HCEC 1CT (cell line): ENCODE results near the gene CTDP1.

Experiments
- DNase-seq: peaks from one replicate; pipeline ENCODE4 v3.0.0-alpha.2; 2017

The CTDP1 gene, protein sequence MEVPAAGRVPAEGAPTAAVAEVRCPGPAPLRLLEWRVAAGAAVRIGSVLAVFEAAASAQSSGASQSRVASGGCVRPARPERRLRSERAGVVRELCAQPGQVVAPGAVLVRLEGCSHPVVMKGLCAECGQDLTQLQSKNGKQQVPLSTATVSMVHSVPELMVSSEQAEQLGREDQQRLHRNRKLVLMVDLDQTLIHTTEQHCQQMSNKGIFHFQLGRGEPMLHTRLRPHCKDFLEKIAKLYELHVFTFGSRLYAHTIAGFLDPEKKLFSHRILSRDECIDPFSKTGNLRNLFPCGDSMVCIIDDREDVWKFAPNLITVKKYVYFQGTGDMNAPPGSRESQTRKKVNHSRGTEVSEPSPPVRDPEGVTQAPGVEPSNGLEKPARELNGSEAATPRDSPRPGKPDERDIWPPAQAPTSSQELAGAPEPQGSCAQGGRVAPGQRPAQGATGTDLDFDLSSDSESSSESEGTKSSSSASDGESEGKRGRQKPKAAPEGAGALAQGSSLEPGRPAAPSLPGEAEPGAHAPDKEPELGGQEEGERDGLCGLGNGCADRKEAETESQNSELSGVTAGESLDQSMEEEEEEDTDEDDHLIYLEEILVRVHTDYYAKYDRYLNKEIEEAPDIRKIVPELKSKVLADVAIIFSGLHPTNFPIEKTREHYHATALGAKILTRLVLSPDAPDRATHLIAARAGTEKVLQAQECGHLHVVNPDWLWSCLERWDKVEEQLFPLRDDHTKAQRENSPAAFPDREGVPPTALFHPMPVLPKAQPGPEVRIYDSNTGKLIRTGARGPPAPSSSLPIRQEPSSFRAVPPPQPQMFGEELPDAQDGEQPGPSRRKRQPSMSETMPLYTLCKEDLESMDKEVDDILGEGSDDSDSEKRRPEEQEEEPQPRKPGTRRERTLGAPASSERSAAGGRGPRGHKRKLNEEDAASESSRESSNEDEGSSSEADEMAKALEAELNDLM

DNA sequence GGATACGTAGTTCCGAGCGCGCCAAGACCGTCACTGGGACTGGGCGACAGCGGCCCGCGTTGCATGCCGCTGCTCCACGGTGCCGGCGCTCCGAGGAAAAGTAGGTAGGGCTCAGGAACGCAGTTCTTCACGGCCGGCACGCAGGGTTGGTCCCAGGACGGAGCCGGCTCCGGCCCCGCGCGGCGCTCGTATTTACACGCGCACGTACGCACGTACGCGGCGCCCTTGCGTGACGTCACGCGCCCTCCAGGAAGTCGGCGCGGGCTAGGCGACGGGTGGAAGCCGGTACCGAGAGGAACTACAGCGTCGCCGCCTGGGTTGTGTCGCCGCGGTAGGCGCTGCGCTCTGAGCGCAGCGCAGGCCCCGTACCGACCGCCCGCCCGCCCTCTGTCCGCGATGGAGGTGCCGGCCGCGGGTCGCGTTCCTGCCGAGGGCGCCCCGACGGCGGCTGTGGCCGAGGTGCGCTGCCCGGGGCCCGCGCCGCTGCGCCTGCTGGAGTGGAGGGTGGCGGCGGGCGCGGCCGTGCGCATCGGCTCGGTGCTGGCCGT is at the start of gene CTDP1:
TSS of gene CTDP1 (plus strand) at position 252 of the 548 bp plus-strand sequence. CDS start at position 397, 145 bp downstream.
- peak; percentile 89 for DNase-seq

DNA sequence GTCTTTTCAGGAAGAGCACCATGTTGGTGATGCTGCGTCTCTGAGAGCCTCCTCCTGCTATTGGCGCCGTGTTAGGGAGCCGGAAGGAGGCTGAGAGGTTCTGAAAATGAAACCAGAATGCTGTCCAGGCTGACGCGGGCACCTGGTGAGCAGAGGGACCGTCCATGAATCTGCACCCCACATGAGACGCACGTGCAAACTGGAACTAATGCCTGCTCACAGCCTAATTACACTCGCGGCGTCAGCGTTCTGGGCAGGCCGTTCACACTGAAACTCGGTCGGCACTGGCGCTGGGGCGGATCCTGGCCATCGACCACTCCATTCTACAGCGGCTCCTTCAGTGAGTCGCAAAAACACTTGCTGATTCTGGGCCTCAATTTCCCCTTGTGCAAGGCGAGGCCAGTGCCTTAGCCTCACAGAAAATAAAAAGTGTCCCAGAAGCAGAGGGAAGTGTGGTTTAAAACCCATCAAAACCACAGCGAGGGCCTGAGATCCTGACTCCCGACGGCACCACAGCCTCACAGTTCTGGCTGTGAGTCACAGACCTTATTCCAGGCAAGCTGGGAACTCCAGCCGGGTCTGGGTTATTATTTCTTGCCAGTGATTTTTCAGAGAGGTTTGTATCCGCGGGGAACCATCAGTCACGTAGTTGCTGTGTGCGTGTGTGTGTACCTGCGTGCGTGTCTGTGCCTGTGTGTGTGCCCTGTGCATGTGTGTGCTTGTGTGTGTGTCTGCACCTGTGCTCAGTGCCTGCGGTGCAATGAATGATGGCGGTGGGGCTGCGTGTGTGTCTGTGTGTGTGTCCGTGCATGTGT is 49.1 kb upstream of the CTDP1 start:
- no peak for DNase-seq

DNA sequence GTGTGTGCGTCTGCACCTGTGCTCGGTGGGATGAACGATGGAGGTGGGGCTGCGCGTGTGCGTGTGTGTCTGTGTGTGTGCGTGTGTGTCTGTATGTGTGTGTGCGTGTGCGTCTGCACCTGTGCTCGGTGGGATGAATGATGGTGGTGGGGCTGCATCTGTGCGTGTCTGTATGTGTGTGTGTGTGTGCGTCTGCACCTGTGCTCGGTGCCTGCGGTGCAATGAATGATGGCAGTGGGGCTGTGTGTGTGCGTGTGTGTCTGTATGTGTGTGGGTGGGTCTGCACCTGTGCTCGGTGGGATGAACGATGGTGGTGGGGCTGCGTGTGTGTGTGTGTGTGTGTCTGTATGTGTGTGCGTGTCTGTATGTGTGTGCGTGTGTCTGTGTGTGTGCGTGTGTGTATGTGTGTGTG is 48.5 kb upstream of the CTDP1 start:
- no peak for DNase-seq

DNA sequence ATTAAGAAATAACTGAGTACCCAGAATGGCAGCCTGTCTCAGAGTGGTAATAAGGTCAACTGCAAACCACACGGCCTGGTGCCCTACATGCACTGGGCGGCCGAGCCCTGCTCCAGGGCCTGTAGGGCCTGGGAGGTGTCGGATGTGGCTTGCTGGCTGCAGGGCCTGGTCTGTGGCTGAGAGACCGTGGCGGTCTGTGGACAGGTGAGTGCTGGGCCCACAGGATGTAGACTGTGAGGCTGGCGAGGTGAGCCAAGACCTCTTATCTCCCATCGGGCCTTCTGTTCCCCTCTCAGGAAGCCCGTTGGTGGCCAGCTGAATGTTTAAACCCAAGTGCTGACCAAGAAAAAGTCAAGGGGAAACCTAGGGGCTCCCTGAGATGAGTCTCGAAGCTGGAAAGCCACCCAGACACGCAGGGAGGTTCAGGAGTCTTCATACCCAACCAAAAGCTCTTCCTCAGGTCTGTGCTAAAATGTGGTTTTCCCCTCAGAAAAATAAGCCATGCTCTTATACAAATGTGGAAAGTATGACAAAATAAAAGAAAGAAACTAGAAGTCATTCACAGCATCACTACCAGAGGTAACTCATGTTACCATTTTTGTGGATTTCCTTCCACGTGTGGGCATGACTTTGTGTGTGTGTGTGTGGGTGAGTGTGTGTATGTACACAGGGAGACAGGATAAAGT is 47.7 kb upstream of the CTDP1 start:
- no peak for DNase-seq

DNA sequence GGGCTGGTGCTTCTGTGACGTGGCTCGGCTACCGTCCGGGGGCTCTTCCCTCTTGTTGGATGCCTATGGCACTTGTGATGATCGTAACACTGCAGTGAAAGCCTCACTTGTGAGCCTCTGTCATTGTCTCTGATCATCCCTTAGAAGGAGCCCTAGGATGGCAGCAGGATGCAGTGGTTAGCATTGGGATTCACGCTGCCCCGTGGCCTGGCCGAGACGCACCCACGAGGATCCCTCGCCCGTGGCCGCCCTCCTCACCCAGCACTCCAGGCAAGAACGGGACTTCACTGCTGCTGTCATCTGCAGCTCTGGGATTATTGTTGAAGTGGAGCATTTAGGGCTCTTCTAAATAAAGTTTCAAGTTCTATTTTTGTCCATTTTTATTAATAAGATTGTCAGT is 46.8 kb upstream of the CTDP1 start:
- DNase-seq, result no peak

DNA sequence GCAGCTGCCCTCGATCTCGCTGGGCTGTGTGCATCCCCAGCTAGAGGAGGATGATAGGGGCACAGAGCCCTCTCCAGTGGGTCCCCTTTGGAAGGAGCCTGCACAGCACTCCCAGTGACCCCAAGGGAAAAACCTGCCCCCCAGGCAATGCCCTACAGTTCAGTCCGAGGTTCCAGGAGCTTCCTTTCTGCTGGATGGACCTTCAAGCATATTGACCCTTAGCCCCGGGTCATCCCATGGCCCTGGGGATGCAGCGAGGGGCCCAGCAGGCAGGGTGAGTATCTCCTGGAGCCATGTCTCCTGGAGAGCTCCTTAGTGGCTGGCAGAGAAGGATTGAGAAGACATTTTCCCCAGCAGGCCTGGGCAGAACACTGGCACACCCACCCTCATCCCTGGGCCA is 45.4 kb upstream of the CTDP1 start:
- no peak for DNase-seq

DNA sequence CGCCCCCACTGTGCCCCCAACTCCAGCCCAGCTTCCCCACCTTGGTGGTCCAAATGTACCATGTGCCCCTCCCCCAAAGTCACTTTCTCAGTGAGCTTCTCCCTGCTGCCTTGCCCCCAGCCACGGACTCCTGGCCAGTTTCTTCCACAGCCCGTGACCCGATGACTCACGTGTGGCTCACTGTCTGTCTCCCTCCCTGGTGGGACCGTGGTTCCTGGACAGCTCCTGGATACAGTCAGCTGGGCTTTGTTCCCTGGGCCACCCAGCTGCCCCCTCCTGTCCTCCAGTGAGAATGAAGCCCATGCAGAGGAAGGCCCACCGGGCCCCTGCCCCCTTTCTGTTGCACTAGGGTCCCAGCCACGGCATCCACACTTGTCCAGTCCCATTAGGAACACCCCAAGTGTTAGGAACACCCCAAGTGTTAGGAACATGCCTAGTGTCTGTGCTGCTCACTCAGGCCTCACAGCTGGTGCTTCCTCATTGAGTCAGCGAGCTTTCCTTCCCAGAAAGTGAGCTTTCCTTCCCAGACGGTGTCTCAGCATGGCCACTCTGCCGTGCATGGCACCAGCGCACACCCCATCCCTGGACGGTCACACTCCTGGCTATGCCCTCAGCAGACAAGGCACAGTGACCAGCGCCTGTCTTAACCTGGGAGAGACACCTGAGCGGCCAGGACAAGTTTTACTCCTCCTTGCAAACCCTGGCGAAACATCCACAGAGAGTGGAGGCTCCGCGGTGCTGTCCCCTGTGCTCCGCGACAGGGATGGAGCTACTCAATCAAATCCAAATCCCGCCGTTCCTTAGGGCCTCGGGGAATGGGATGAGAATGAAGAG is 44.8 kb upstream of the CTDP1 start:
- no peak for DNase-seq

DNA sequence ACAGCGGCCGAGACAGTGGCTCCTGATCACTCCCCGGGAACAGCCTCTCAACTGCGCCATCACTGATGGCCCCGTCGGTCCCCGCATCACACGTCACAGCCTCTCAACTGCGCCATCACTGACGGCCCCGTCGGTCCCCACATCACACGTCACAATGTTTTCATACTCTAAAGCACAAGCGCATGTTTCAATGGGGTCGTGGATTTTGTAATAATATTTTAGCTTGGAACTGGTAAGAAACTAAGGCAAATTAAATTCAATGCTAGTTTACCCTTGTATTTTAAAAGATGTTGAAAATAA is 44.2 kb upstream of the CTDP1 start:
- DNase-seq, result no peak

DNA sequence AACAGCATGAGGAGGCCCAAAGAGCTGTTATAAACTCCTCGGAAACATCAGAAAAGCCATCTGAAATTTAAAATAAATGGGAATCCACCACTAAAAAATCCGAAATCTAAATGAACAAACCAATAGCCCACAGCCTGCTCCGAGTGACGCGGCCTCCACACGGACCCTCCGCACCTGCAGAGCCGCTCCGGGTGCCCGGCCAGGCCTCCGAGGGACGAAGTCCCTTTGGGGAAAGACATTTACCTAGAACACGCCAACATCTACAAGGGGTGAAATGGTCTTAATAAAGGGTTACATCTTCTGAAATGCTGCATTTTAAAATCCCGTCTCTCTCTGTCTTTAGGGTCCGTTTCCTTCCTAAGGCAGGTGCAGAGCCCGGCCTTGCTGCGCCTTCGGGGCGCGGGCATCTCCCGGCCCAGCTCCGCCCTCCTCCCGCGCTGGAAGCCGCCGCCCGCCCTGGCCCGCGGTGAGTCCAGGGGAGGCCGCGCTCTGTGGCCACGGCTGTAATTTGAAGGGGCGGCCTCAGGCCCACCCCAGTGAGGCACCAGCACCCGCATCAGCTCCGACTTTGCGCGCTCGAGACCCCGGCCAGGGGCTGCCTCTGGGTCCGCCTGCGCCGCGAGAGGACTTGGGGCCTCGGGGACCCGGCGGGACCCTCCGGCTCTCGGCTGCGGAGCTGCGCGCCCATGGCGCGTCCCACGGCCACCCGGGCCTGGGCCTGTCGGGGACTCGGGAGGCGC is 42.3 kb upstream of the CTDP1 start:
- DNase-seq, result no peak

DNA sequence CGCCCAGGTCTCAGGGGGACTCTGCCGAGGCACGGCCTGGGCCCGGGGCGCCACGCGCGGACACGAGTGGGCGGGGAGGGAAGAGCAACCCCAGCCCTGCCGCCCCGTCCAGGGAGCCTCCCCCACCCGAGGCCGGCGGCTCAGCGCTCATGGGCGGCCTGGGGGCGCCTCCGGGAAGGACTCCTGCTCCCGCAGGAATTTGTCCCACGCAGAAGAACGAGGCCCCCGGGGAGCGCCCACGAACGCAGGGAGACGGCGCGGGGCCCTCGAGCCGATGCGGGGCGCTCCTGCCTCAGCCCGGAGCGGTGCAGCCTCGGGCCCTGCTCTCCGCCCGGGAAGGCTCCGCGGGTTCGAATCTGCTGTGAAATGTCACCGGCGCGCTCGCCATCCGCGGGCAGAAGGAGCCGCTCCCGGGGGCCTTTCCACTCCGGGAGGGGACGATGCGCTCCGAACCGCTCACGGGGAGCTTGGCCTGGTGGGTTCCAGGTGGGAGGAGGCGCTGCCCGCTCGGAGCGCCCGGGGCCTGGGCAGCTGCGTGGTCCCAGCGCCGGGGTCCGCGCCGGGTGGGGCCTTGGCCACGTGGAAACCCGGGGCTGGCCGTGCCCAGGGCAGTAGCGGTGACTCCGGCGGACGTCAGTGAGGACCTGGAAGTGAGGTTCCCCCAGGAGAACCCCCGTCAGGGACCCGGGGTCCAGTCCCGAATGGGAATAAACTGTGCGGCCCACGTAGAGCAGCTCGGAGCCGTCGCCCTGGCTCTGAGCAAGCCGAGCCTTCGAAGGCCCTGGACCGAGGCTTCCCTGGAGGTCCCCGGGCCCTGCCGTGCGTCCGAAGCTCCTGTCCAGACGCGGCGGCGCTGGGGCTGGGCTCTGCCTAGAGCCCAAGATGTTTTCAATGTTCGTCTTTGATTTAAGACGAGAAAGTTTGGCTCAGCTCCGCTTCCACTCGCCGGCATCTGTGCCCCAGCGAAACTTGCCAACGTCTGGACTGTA is 41.4 kb upstream of the CTDP1 start:
- DNase-seq, result no peak

DNA sequence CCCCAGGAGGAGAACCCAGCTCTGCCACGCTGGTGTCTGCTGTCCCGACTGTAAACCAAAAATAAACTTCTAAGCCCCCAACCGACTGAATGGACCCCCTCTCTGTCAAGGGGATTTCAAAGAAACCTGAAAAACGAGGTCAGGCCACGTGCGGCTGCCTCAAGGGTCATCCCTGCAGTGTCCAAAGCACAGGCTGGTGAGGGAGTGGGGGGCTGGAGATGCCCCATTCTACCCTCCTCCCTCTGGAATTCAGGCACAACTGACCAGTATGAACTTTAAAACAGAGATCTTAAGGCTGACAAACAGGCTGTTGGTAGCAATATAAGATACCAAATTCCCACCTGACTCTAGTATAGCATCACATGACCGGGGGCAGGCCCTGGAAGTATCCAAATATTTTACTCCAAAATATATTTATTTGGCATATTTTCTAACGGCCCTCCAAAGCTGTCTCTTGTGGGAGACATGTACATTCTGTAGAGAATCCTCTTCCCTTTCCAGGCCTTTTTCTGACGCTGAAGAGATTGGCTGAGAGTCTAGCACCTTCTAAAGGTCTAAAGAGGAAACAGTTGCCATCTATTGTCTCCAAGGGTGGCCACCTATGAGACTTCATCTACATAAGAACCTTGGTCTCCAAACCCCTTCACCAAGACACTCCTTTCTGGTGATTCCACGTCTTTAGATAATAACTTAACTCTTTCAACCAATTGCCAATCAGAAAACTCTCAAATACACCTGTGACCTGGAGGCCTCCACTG is 40.4 kb upstream of the CTDP1 start:
- DNase-seq, result no peak

DNA sequence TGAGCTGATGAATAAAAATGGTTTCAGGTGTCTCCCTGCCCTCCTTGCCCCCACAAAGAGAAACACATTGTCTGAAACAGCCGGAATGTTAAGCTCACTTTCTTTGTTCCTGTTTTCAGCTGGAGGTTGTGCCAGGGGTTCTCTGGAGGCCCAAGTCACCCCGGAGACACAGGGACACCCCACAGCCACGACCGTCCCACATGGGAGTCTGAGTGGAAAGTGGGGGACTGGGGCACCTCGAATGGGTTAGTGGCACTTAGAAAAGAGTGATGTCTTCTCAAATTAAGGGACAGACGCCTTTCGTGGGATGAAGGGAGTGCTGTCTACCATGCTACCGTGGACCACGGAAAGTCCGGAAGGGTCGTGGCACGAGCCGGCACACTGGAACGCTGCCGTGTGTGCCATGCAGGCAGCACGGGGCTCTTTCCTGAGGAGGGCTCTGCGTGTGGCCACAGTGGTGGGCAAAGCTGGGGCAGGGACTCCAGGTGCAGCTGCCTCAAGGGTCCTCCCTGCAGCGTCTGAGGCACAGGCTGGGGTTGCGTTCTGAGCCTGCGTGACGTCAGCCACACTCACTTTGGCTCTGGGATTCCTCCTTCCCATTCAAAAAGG is 39.4 kb upstream of the CTDP1 start:
- no peak for DNase-seq

DNA sequence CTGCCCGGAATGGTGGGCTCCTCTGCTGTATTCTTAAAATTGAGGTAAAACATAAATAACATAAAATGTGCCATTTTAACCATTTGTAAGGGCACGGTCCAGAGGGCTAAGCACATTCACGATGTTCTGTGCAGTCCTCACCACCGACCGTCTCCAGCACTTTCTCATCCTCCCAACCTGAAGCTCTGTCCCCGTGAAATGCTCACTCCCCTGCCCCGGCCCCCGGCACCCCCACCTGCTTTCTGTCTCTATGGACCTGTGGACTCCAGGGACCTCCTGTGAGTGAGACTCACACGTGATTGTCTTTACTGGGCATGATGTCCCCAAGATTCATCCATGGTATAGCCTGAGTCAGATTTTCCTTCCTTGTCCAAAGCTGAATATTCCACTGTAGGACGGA is 38.7 kb upstream of the CTDP1 start:
- DNase-seq, result no peak

DNA sequence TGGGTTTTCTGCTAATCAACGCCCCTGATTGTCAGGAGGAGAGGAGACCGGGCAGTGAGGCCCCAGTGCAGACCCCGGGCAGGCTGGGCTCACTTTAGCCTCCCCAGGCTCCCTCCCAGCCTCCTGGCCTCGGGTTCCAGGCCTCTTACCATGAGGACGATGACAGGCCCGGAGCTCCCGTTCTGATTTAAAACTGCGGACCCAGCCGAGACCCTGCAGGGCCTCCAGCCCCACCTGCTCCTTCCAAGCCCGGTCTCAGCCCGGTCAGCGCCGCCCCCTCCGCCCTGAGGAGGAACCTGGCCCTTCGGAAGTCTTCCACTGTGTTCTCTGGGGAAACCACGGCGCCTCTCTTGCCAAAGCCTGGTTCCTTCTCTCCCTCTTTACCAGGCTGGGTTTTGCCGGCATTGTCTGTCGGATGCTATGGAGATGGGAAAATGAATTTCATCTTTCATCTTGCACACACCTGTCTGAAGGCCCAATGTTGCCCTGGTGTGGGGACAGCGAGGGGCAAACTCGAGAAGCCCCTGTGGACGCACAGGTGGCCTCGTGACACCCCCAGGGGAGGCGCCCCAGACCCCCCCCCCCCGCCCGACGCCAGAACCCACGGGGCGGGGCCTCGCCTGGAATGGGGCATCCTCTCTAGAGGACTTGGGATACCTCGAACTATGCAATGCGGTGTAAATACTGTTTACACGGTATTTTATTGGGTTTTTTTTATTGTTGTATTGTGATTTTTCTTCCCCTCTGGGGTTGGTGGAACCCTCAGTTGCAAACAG is 37.7 kb upstream of the CTDP1 start:
- no peak for DNase-seq

DNA sequence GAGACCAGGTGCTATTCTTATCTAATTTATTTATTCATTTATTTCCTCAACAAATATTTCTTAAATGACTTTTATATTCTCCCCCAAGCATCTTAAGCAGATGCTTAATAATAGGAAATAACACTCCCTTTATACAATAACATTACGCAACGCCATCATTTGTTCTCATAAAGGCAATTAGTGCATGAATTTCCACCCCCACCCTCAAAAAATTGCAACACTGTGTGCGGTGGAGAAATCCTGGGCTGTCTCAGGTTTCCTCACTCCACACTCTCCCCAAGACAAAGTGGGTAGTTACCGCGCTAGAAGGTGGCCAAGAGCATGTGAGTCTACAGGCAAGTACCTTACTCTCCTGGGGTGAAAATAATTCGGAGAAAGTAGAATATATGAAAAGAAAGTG is 37.0 kb upstream of the CTDP1 start:
- no peak for DNase-seq

DNA sequence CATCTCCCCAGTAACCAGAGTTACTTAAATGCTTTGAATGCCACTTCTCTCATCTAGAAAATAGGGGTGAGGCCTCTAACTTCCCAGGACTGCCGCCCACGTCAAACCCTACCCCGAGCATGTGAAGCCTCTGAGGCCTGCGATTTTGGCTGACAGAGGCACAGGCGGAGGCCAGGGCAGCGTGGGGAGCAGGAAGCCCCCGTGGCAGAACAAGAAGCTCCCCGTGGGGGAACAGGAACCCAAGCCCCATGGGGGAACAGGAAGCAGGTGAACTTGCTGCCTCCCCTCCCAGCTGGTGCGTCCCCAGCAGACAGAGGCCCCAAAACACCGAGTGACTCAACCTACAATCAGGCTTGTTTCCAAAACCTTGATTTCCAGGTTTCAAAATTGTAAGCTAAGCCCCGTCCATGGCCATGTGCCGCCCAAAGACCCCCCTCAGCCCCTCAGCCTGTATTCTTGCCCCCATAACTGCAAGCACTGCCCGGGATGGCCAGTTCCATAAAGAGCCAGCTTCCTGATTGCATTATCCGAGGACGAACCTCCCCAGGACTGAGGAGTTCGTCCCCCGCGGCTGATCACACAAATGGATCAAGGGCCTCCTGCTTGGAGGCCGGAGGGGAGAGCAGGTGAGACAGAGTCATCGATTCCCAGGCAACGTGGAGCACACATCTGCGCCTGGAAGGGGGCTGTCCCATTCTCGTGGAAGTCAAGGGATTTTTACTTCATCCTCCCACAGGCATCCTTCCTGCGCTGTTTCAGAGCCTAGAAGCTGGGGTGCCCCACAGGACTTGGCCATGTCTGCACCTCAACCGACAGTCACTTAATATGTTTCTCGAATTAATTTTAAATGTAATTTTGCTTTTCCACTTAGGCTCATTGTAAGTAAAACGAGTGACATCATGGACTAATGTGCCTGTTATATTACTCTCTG is 36.3 kb upstream of the CTDP1 start:
- no peak for DNase-seq
